K562 (cell line): ENCODE results near the gene ATP5F1D. TPM values are rescaled to one million over a fixed set of nuclear protein-coding genes. Genes with fewer than 3 reads are reported as not detected.

ENCODE experiments used
- GATAD2B ChIP-seq: fragments of 450-650 bp; IDR thresholded peaks from 2 replicates; pipeline ENCODE4 v1.6.1; 2017; ENCODE audit warnings: mild to moderate bottlenecking, borderline replicate concordance
- HMGN3 ChIP-seq: IDR thresholded peaks from 2 replicates; pipeline ENCODE4 v1.6.1; 2011; ENCODE audit warnings: borderline replicate concordance, low read depth, mild to moderate bottlenecking, mixed read lengths, low read length; ENCODE audit not compliant: insufficient read length; ENCODE audit errors: extremely low read depth
- HMGXB4 ChIP-seq: sonication (generic); formaldehyde crosslinking; IDR thresholded peaks from 2 replicates; pipeline ENCODE4 v1.8.1; 2023; ENCODE audit warnings: mild to moderate bottlenecking, missing genetic modification reagents
- LEF1 ChIP-seq: fragments of 450-650 bp; IDR thresholded peaks from 2 replicates; pipeline ENCODE4 v1.6.1; 2016; ENCODE audit warnings: mild to moderate bottlenecking
- MTA3 ChIP-seq: fragments of 450-650 bp; formaldehyde crosslinking; IDR thresholded peaks from 2 replicates; pipeline ENCODE4 v1.6.1; 2017; ENCODE audit warnings: mild to moderate bottlenecking, borderline replicate concordance
- PPARD ChIP-seq: fragments of 250-450 bp; sonication (Bioruptor Pico); IDR thresholded peaks from 2 replicates; pipeline ENCODE4 v1.8.0; 2022; ENCODE audit warnings: inconsistent platforms, mild to moderate bottlenecking, moderate library complexity
- REST ChIP-seq, 2 experiments: fragments of 450-650 bp; formaldehyde crosslinking in 1 of 2; IDR thresholded peaks; 2 replicates each; pipeline versions ENCODE4 v1.4.0 to v1.6.1; 2014 to 2020; ENCODE audit warnings: mild to moderate bottlenecking in 2 of 2, borderline replicate concordance in 1 of 2, low read depth in 1 of 2
- SPI1 ChIP-seq: IDR thresholded peaks from 2 replicates; pipeline ENCODE4 v1.6.1; 2011; ENCODE audit warnings: low read depth, low read length, control low read depth, borderline replicate concordance
- TBL1XR1 ChIP-seq, 2 experiments: IDR thresholded peaks; 2 replicates each; pipeline ENCODE4 v1.6.1; 2012; ENCODE audit warnings: improper control_type of control experiment in 2 of 2, low read length in 2 of 2, mild to moderate bottlenecking in 1 of 2
- U2AF2 ChIP-seq: fragments of 200-400 bp; formaldehyde crosslinking; optimal IDR thresholded peaks from 2 replicates; pipeline ENCODE3; 2017; ENCODE audit warnings: low read depth, mild to moderate bottlenecking, low read length
- ZBTB9 ChIP-seq: fragments of 450-650 bp; formaldehyde crosslinking; IDR thresholded peaks from 2 replicates; pipeline ENCODE4 v1.4.0; 2020; ENCODE audit warnings: mild to moderate bottlenecking, moderate library complexity
- ZC3H4 ChIP-seq: sonication (generic); formaldehyde crosslinking; IDR thresholded peaks from 2 replicates; pipeline ENCODE4 v1.9.0; 2021; ENCODE audit warnings: missing genetic modification reagents, borderline replicate concordance
- ZNF23 ChIP-seq: fragments of 250-450 bp; sonication (Bioruptor Pico); IDR thresholded peaks from 2 replicates; pipeline ENCODE4 v1.4.0; 2020; ENCODE audit warnings: mild to moderate bottlenecking
- polyA plus RNA-seq, 8 experiments: library from polyadenylated mRNA; depleted of rRNA in 4 of 8; stranded (reverse) in 5 of 8; unstranded in 3 of 8; fragments of >200 nt; fragmentation: Nextera tagmentation in 2 of 8; fragmentation: Illumina TruSeq in 1 of 8; extraction: Ambion mirVana in 2 of 8; extraction: Trizol in 1 of 8; gene quantifications; 2 replicates each; pipeline versions ENCODE4 v1.2.1 to v1.2.3, GENCODE V29; 2011 to 2014; ENCODE audit warnings: inconsistent platforms in 1 of 8, missing spikeins in 1 of 8
- total RNA-seq, 7 experiments: library from RNA; depleted of rRNA in 6 of 7; stranded (reverse); fragments of >200 nt in 6 of 7; fragmentation: Illumina TruSeq in 2 of 7; extraction: Trizol in 2 of 7; gene quantifications; 2 replicates each; pipeline versions ENCODE4 v1.2.1 to v1.2.3, GENCODE V29; 2011 to 2021; ENCODE audit warnings: low replicate concordance in 1 of 7

ATP5F1D gene
- total and polyA plus RNA-seq, 9 of the 15 experiments (the other 6 are each of a cell fraction or from before 2014, with no cell fraction given): 3.9 to 409 (median 36.8) TPM

- TF ChIP-seq PPARD (CRISPR knock-in tag) (no peak), ZBTB9 (CRISPR knock-in tag) (0 out of 2 replicates have a peak, but pooled peaks have one; percentile 43), REST (IDR thresholded peaks at IDR 0.05; ENCODE audit: borderline replicate concordance) (peak; percentile 33; the same call in 1 of the 2 replicates), REST (CRISPR knock-in tag; IDR thresholded peaks at IDR 0.05; ENCODE audit: low read depth) (0 out of 2 replicates have a peak, but pooled peaks have one; percentile 23), HMGN3 (peak; percentile 75), MTA3 (0 out of 2 replicates have a peak, but pooled peaks have one; percentile 54), SPI1 (peak; percentile 48; the same call in 1 of the 2 replicates), LEF1 (no peak), ZC3H4 (CRISPR knock-in tag) (peak; percentile 47; the same call in 1 of the 2 replicates), TBL1XR1 (IDR thresholded peaks at IDR 0.05; ENCODE audit: low read length in 2 of 2) (0 out of 4 replicates have a peak, but pooled peaks of 1 of the 2 experiments have one; percentile 13), HMGXB4 (CRISPR knock-in tag) (0 out of 2 replicates have a peak, but pooled peaks have one; percentile 88), U2AF2 (no peak), ZNF23 (no peak), GATAD2B (peak; percentile 99)
These were observed 7.3 kb downstream of the ATP5F1D start (continued) for GRCh38 chr19:1248786-1249297.
